ENCODE measurements around the gene PPFIA3. TPM values are rescaled to one million over a fixed set of nuclear protein-coding genes. Genes with fewer than 3 reads are reported as not detected.
A peak's percentile ranks its signal among the peaks of the same experiment; 100 is the strongest.

PPFIA3 gene
- total RNA-seq, 1 donor from 2014 or later, result 10.2 TPM

DNA sequence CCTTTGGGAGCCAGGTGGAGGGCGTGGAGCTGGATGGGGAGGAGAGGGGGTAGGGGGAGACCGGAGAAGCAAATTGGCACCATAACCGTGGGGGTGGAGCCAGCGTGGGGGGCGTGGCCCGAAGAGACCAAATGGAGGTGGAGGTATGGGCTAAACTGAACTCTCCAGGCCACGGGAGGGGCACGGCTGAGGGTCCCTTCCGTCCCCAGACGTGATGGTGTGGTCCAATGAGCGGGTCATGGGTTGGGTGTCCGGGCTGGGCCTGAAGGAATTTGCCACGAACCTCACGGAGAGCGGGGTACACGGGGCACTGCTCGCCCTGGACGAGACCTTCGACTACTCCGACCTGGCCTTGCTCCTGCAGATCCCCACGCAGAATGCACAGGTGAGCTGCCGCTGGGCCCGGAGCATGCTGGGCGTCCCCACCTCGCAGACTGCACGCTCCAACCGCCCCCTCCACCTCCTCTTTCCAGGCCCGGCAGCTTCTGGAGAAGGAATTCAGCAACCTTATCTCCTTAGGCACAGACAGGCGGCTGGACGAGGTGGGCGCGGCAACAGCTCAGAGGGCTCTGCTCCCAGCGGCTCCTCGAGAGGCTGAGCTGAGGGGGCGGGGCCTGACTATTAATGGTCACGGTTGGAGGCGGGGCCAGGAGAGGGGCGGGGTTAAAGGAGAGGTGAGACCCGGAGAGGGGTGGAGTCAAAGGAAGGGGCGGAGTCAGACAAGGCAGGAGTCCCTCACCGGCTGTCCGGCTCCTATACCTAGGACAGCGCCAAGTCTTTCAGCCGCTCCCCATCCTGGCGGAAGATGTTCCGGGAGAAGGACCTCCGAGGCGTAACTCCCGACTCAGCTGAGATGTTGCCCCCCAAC, 29.7 kb downstream of the PPFIA3 start:
- peak; percentile 96 for DNase-seq (ENCODE audit: low read depth)

GRCh38 chr19:49149652-49150105, 30.3 kb downstream of the PPFIA3 start:
- DNase-seq (ENCODE audit: low read depth), result peak; percentile 92

GRCh38 chr19:49150106-49150943, 31.0 kb downstream of the PPFIA3 start:
- peak; percentile 91 for DNase-seq (ENCODE audit: low read depth)

GRCh38 chr19:49150944-49151243, 31.6 kb downstream of the PPFIA3 start:
- DNase-seq (ENCODE audit: low read depth), result no peak

DNA sequence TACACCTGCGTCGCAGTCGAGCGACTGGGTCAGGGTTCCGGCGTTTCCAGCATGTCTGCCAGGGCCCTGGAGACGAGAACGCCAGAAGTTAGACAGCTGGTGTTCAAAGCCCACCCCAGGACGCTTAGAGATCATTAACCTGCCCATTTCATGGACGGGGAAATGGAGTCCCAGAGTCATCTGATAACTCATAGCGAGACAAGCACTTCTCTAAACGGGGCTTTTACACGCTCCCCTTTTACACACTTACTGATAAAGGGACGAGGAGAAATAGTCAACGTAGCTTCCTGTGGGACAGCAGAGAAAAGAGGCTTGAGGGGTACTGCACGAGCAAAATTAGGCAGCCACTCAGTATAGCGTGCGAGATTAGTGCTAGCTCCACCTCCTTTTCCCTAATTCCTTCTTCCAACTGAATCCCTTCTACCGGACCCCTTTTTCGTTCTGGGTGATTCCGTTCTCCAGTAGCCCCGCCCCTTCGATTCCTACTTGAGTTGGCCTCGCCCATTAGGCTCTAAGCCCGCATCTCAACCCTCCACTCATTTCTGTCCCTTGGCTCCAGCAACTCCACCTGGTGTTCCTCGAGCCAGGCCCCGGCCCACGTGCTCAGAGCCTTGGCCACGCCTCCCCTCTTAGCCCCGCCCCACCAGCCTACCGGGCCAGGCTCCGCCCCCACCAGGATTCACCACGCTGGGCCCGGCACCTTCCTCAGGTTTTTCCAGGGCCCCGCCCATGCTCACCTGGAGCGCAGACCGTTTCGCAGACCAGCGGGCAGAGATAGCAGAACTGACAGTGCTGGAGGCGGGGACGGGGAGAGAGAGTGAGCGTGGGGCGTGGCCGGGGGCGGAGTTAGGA, 32.1 kb downstream of the PPFIA3 start:
- DNase-seq (ENCODE audit: low read depth), result peak; percentile 59

DNA sequence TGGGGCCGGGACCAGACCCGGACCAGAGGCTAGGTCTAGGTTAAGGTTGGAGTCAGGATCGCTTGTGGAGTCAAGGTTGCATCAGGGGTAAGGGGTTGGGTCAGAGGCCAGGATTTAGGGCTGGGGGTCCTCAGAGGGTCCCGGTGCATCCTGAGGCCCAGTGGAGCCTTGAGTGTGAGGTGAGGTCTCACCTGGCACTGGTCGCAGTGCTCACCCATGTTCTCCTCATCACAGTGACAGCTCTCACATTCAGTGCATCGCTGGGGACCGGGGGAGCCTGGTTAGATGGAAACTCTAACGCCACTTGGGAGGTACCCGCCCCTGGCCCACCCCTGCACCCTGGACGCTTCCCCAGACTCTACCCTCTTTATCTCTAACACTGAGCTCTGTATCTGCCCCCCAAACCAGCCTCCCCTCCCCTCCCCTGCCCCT, 32.8 kb downstream of the PPFIA3 start:
- DNase-seq (ENCODE audit: low read depth), result no peak

- no peak for DNase-seq (ENCODE audit: low read depth)
Observed at GRCh38 chr19:49153167-49153809, 33.9 kb downstream of the PPFIA3 start.

- no peak for DNase-seq (ENCODE audit: low read depth)
Observed at GRCh38 chr19:49154279-49154678, 34.9 kb downstream of the PPFIA3 start.

DNA sequence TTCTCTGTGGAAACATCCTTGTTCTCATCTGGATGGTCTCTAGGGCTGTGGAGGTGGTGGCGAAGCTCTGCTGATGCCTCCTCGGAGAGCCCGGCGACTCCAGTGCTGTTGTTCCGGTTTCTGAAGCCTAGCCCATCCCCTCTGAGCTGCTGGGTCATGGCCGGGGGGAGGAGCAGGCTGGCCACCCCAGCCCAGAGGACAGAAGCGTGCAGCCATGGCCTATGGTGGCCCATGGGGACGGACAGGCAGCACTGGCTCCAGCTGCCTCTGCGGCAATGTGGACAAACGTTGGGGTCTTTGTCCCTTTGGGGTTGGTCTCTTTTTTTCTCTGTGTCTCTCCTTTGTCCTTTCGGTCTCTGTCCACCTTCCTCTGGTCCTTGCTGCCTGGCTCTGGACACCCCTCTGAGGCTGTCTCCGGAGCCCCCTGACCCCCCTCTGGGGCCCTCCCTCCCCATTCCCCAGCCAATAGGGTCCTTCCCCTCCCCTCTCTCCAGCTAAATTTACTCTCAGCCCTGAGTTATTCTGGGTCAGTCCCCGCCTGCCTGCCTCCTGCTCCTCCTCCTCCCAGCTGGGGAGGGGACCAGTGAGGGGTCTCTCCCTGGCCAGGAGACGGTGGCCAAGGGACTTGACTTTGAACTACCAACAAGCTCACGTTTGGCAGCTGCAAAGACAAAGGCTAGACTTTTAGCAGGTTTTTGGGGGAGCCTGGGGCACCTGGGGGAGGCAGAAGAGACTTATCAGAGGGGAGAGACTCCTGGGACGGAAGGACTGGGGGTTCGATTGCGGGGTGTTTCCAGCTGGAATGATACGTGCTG, 35.9 kb downstream of the PPFIA3 start, which contains the start of gene HRC:
TSS of gene HRC (minus strand) at position 392 of the 815 bp plus-strand sequence. CDS start at position 233, 159 bp downstream.
- peak; percentile 87 for DNase-seq (ENCODE audit: low read depth)

GRCh38 chr19:49155820-49156346, 36.5 kb downstream of the PPFIA3 start:
- DNase-seq (ENCODE audit: low read depth), result peak; percentile 97

- DNase-seq (ENCODE audit: low read depth), result peak; percentile 94
Observed at GRCh38 chr19:49157445-49158224, 38.3 kb downstream of the PPFIA3 start, which contains the start of gene TRPM4. TRPM4 (plus strand) TSS chr19:49157792; CDS start chr19:49157867, 75 bp downstream.

DNA sequence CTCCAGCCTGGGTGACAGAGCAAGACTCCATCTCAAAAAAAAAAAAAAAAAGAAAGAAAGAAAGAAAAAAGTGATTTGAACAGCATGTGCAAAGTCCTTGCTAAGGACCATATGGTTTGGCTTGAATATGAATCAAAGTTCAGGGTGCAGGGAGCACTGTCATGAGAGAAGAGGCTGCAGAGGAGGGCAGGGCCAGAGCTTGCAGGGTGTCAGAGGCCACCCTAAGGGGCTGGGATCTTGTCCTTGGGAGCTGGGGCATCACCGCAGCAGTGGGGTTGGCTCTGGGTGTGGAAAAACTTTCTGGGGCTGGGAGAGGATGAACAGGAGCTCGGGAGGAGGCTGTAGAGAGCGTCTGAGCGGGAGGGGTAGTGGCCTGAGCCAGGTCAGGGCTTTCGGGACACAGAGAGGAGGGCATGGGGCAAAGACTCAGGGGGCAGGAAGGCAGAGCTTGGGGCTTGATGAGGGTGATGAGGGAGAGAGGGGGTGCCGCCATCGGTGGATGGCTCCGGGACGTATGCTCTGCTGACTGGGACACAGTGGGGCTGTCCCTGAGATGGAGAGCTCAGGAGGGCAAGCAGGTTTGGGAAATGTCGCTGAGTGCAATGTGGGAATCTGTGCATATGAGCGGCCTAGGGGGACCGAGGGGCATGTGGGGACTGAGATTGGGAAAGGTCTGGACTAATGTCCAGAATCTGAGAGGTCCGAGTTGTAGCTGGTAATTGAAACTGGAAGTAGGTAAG, 41.3 kb downstream of the PPFIA3 start:
- no peak for DNase-seq (ENCODE audit: low read depth)

DNA sequence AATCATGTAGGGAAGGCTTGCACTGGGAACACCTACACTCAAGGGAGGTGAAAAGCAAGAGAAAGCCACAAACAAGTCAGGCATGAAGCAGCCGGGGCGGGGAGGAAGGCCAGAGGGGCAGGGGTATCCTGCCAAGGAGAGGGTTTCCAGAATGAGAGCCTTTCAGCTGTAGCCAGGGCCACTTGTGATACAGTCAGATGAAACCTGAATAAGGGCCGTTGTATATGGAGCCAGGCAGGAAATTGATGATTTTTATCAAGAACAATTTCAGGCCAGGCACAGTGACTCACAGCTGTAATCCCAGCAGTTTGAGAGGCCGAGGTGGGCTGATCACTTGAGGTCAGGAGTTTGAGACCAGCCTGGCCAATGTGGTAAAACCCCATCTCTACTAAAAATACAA, 42.6 kb downstream of the PPFIA3 start:
- no peak for DNase-seq (ENCODE audit: low read depth)

GRCh38 chr19:49165111-49165750, 45.9 kb downstream of the PPFIA3 start:
- DNase-seq (ENCODE audit: low read depth), result peak; percentile 48

GRCh38 chr19:49165865-49166301, 46.5 kb downstream of the PPFIA3 start:
- DNase-seq (ENCODE audit: low read depth), result no peak

GRCh38 chr19:49167857-49168409, 48.6 kb downstream of the PPFIA3 start:
- DNase-seq (ENCODE audit: low read depth), result no peak

DNA sequence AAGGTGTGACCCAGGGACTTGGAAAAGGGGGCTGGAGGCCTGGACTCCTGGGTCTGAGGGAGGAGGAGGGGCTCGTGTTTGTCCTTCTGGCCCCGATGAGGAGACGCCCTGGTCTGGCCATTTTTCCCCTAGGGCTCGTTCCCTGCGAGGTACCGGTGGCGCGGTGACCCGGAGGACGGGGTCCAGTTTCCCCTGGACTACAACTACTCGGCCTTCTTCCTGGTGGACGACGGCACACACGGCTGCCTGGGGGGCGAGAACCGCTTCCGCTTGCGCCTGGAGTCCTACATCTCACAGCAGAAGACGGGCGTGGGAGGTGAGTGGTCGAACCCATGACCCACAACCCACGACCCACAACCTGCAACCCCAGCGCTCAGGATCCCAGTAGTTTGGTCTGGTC, 49.1 kb downstream of the PPFIA3 start:
- DNase-seq (ENCODE audit: low read depth), result no peak
